ENCODE results near the gene MYZAP. TPM values are rescaled to one million over a fixed set of nuclear protein-coding genes. Genes with fewer than 3 reads are reported as not detected.

Gene MYZAP
- total RNA-seq, 1 experiment from 2014 or later = 0.63 TPM

DNA sequence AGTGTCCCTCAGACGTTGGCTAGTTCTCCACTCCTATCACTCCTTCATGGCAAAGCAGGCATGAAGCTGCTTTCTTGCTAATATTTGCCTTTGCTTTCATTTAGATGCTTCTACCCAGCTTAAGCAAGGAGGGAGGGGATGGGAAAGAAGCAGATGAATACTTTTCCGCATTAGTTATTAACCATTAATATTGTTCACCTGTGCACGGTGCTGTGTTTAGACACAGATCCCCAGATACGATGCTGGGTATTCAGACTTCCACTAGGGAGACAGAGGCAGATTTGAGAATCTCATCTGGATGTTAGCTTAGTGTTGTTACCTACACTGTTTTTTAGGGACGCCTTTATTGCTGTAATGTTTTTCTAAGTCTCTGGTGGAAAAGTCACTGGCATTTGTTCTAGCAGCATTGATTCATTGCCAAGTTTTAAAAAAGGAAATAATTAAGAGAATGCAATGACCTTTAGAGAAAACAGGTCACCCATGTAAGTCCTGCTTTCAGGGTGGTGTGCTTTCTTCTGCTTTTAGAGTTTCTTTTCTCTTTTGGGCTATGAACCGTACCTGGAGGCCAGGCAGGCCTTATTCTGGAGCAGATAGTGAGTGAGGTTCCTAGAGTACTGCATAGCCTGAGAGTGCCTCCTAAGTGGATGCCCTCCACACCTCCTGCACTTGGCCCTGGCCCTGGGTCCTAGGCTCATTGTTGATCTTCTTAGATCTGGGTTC, 55.5 kb downstream of the MYZAP start:
- H3K79me1 ChIP-seq (ENCODE audit: insufficient read depth, low read depth, low read length, poor library complexity, severe bottlenecking) = no peaks in the 10 kb centered on the region
- no peak overlapping the region for H3K27ac ChIP-seq (ENCODE audit: insufficient read length, low read depth, low read length)
- no peak overlapping the region for H2AFZ ChIP-seq (ENCODE audit: low read length)
- no peak overlapping the region for H2AK5ac ChIP-seq (ENCODE audit: insufficient read length, low read length)
- H2BK20ac ChIP-seq (ENCODE audit: low read depth, low read length, poor library complexity, severe bottlenecking) = no peak overlapping the region
- H4K8ac ChIP-seq (replicated peaks; ENCODE audit: insufficient read length, low read depth, low read length) = no peak overlapping the region
- H3K4ac ChIP-seq (ENCODE audit: low read depth, low read length) = no peak overlapping the region
- H2BK120ac ChIP-seq (ENCODE audit: low read depth, low read length, poor library complexity, severe bottlenecking) = no peak overlapping the region
- H3K4me2 ChIP-seq (ENCODE audit: insufficient read depth, insufficient read length, low read length) = no peak overlapping the region
- no peaks in the 10 kb centered on the region for H4K20me1 ChIP-seq (ENCODE audit: control insufficient read depth, insufficient read depth, insufficient read length)
- H3K79me2 ChIP-seq (ENCODE audit: insufficient read depth, low read length) = no peaks in the 10 kb centered on the region
- no peak overlapping the region for H3K14ac ChIP-seq (ENCODE audit: insufficient read depth, low read length)
- H3K56ac ChIP-seq (ENCODE audit: insufficient read length, low read depth, low read length) = no peak overlapping the region
- no peaks in the 10 kb centered on the region for H3K4me1 ChIP-seq (ENCODE audit: insufficient read depth, low read length)
- no peaks in the 10 kb centered on the region for H3K23me2 ChIP-seq (ENCODE audit: insufficient read length, low read depth, low read length, poor library complexity, severe bottlenecking)
- WGBS (ENCODE audit: extremely low coverage, insufficient read length, low lambda C conversion rate) = no CpG with 5 or more reads among the region's 6 CpGs
- H3K27me3 ChIP-seq (ENCODE audit: insufficient read depth, low read length) = no peaks in the 10 kb centered on the region
- H3K9me3 Mint-ChIP-seq = no peaks in the 10 kb centered on the region
- no peaks in the 10 kb centered on the region for H3K36me3 Mint-ChIP-seq (ENCODE audit: insufficient read depth in 1 of 3, low read depth in 3 of 3)
- no peak for DNase-seq
- H3K23ac ChIP-seq (ENCODE audit: insufficient read length, low read depth, low read length) = no peak overlapping the region
- no peak overlapping the region for H2BK5ac ChIP-seq (ENCODE audit: insufficient read length, low read length)
- H3K9me3 ChIP-seq (ENCODE audit: control insufficient read depth, low read depth, low read length) = no peaks in the 10 kb centered on the region
- H3K18ac ChIP-seq (ENCODE audit: insufficient read length, low read depth, low read length) = no peak overlapping the region
- no peak overlapping the region for H3K9ac ChIP-seq (ENCODE audit: extremely low read depth, insufficient read length, low read length)
- H3K27me3 Mint-ChIP-seq (ENCODE audit: low read depth) = peaks cover 15% of the 10 kb centered on the region
- H2BK12ac ChIP-seq (ENCODE audit: insufficient read length, low read depth, low read length) = no peak overlapping the region
- no peak overlapping the region for H3K4me3 Mint-ChIP-seq
- peaks cover 0 to 2% of the 10 kb centered on the region in 2 experiments; a peak in 1 of 4 replicates for H3K4me1 Mint-ChIP-seq
- no peak overlapping the region for H3T11ph ChIP-seq (ENCODE audit: low read length)
- TF ChIP-seq, protein P1, sequence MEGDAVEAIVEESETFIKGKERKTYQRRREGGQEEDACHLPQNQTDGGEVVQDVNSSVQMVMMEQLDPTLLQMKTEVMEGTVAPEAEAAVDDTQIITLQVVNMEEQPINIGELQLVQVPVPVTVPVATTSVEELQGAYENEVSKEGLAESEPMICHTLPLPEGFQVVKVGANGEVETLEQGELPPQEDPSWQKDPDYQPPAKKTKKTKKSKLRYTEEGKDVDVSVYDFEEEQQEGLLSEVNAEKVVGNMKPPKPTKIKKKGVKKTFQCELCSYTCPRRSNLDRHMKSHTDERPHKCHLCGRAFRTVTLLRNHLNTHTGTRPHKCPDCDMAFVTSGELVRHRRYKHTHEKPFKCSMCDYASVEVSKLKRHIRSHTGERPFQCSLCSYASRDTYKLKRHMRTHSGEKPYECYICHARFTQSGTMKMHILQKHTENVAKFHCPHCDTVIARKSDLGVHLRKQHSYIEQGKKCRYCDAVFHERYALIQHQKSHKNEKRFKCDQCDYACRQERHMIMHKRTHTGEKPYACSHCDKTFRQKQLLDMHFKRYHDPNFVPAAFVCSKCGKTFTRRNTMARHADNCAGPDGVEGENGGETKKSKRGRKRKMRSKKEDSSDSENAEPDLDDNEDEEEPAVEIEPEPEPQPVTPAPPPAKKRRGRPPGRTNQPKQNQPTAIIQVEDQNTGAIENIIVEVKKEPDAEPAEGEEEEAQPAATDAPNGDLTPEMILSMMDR (conservative IDR thresholded peaks at IDR 0.05) = no peak
- H4K5ac ChIP-seq (ENCODE audit: insufficient read length, low read depth, low read length) = no peak overlapping the region
- no peak overlapping the region for H4K91ac ChIP-seq (ENCODE audit: insufficient read length, low read depth, low read length)
- no peak overlapping the region for H2BK15ac ChIP-seq (ENCODE audit: low read depth, low read length)
- H3K27ac Mint-ChIP-seq = no peak overlapping the region
